ENCODE data around the gene WDR43. TPM values are rescaled to one million over a fixed set of nuclear protein-coding genes. Genes with fewer than 3 reads are reported as not detected.

WDR43 gene
- total and polyA plus RNA-seq, 9 of the 15 experiments (the other 6 are each of a cell fraction or from before 2014, with no cell fraction given) = 34.6 to 197 (median 105) TPM

GRCh38 chr2:28902584-28902983 lies 8.1 kb downstream of the WDR43 start:
- no peak overlapping the region for H3K4me3 ChIP-seq
- no peaks in the 10 kb centered on the region for H3K9me1 ChIP-seq (ENCODE audit: control insufficient read depth, insufficient read depth, low read length)
- in situ Hi-C loops (cut with MboI) = no loop called here
- H4K20me1 ChIP-seq (replicated peaks; ENCODE audit: control insufficient read depth, insufficient read depth, low read length) = peaks cover 29% of the 10 kb centered on the region
- H3K4me2 ChIP-seq (ENCODE audit: insufficient read depth, low read length) = no peak overlapping the region
- peaks cover 0 to 16% of the 10 kb centered on the region in 2 experiments; a peak in 3 of 5 replicates for H3K4me1 ChIP-seq (replicated peaks in 1 of 2; ENCODE audit: control insufficient read depth in 2 of 2, insufficient read depth in 2 of 2, low read length in 2 of 2)
- POLR2A ChIA-PET = interaction anchor here (4.0 kb wide), 1 partner anchor 7 kb away, joined by 30 read pairs; the partner anchor contains the start of gene WDR43
- FAIRE-seq = no peak
- H3K9me3 ChIP-seq (replicated peaks; ENCODE audit: control insufficient read depth, insufficient read depth, low read depth, low read length) = no peaks in the 10 kb centered on the region
- CTCF ChIA-PET (ENCODE audit: low intra/inter-chr PET ratio) = no interaction called here
- no peaks in the 10 kb centered on the region for H3K27me3 ChIP-seq (ENCODE audit: control insufficient read depth in 2 of 2, insufficient read depth in 2 of 2, low read length in 2 of 2)
- H3K27ac ChIP-seq (ENCODE audit: extremely low read depth, low read depth, low read length) = no peak overlapping the region
- H2AFZ ChIP-seq (ENCODE audit: low read depth, low read length) = no peak overlapping the region
- H3K79me2 ChIP-seq (ENCODE audit: control insufficient read depth, insufficient read depth, low read length) = peaks cover 100% of the 10 kb centered on the region
- H3K36me3 ChIP-seq (ENCODE audit: control insufficient read depth, insufficient read depth, low read length) = peaks cover 92% of the 10 kb centered on the region
- DNase-seq (ENCODE audit: extremely low read depth in 1 of 4, low spot score in 3 of 4) = no peak
- intact Hi-C loops (cut with micrococcal nuclease) = no loop called here
- no peak overlapping the region for H3K9ac ChIP-seq (ENCODE audit: insufficient read depth in 1 of 2, low read depth in 2 of 2, low read length in 2 of 2)
- no TSS peak for BruUV-seq (replicated peaks)
- no peak for ATAC-seq
- WGBS (ENCODE audit: insufficient coverage, low coverage, missing lambda C conversion rate) = 97% methylated on average over 3 of the region's 3 CpGs
- TF ChIP-seq RUNX1 (IDR thresholded peaks at IDR 0.05; ENCODE audit: low read depth) (no peak), POLR2A (conservative IDR thresholded peaks at IDR 0.05) (0 out of 2 replicates have a peak, but pooled peaks have one; percentile 24)

GRCh38 chr2:28904295-28904694 lies 9.8 kb downstream of the WDR43 start:
- peaks cover 95% of the 10 kb centered on the region for H3K36me3 ChIP-seq (ENCODE audit: control insufficient read depth, insufficient read depth, low read length)
- peaks cover 16% of the 10 kb centered on the region for H4K20me1 ChIP-seq (replicated peaks; ENCODE audit: control insufficient read depth, insufficient read depth, low read length)
- CTCF ChIA-PET (ENCODE audit: low intra/inter-chr PET ratio) = no interaction called here
- no peaks in the 10 kb centered on the region for H3K9me1 ChIP-seq (ENCODE audit: control insufficient read depth, insufficient read depth, low read length)
- ATAC-seq (no peak), FAIRE-seq (no peak), DNase-seq (ENCODE audit: extremely low read depth in 1 of 4, low spot score in 3 of 4) (no peak)
- H3K4me1 ChIP-seq (replicated peaks in 1 of 2; ENCODE audit: control insufficient read depth in 2 of 2, insufficient read depth in 2 of 2, low read length in 2 of 2) = peaks cover 0 to under 1% of the 10 kb centered on the region in 2 experiments; a peak in 3 of 5 replicates
- H3K27ac ChIP-seq (ENCODE audit: extremely low read depth, low read depth, low read length) = no peak overlapping the region
- no peaks in the 10 kb centered on the region for H3K27me3 ChIP-seq (ENCODE audit: control insufficient read depth in 2 of 2, insufficient read depth in 2 of 2, low read length in 2 of 2)
- WGBS (ENCODE audit: insufficient coverage, low coverage, missing lambda C conversion rate) = 95% methylated on average over 2 of the region's 2 CpGs
- H2AFZ ChIP-seq (ENCODE audit: low read depth, low read length) = no peak overlapping the region
- in situ Hi-C loops (cut with MboI) (no loop called here), intact Hi-C loops (cut with micrococcal nuclease) (no loop called here)
- H3K4me2 ChIP-seq (ENCODE audit: insufficient read depth, low read length) = no peak overlapping the region
- no peak overlapping the region for H3K9ac ChIP-seq (ENCODE audit: insufficient read depth in 1 of 2, low read depth in 2 of 2, low read length in 2 of 2)
- no peaks in the 10 kb centered on the region for H3K9me3 ChIP-seq (replicated peaks; ENCODE audit: control insufficient read depth, insufficient read depth, low read depth, low read length)
- no peak overlapping the region for H3K4me3 ChIP-seq
- POLR2A ChIA-PET = interaction anchor here (0.7 to 4.0 kb wide), 4 partner anchors 9 to 37 kb away, joined by 3 to 30 read pairs (median 3); partner anchors contain the start of gene WDR43
- no TSS peak for BruUV-seq (replicated peaks)
- peaks cover 99% of the 10 kb centered on the region for H3K79me2 ChIP-seq (ENCODE audit: control insufficient read depth, insufficient read depth, low read length)
- TF ChIP-seq PPARD (CRISPR knock-in tag; IDR thresholded peaks at IDR 0.05) (no peak), ZNF398 (CRISPR knock-in tag; IDR thresholded peaks at IDR 0.05) (no peak), CHD1 (IDR thresholded peaks at IDR 0.05; ENCODE audit: low read length) (no peak), ZFP91 (CRISPR knock-in tag; IDR thresholded peaks at IDR 0.05) (no peak), DEAF1 (CRISPR knock-in tag; IDR thresholded peaks at IDR 0.05) (no peak), ZNF561 (CRISPR knock-in tag; conservative IDR thresholded peaks at IDR 0.05) (no peak)
